CD4-positive, alpha-beta T cell (primary cell): ENCODE results near the gene AFF2. TPM values are rescaled to one million over a fixed set of nuclear protein-coding genes. Genes with fewer than 3 reads are reported as not detected.

Experiments
- ATAC-seq: fragments of 200-7000 bp; cut with Tn5 transposase; one replicate; pipeline ENCODE4 v1.10.0; 2022; ENCODE audit warnings: mild to moderate bottlenecking; ENCODE audit not compliant: poor library complexity
- CTCF ChIA-PET: fragments of 350-600 bp; sonication (Branson Sonifier 250); formaldehyde crosslinking; loops from one replicate; lab custom pipeline; 2021; ENCODE audit warnings: antibody characterized with exemption, inconsistent platforms; lab: Charles Lee
- POLR2A ChIA-PET: fragments of 350-600 bp; sonication (Branson Sonifier 250); formaldehyde crosslinking; loops from one replicate; lab custom pipeline; 2021; ENCODE audit warnings: antibody characterized with exemption, inconsistent platforms; lab: Charles Lee
- DNase-seq, 14 experiments: peaks; one replicate each; pipeline ENCODE4 v3.0.0-alpha.2; 2013 to 2020; ENCODE audit warnings: mixed read lengths in 2 of 14
- H3K27ac ChIP-seq, 2 donors: one replicate each; pipeline versions ENCODE4 v1.5.1 to v1.7.0; 2013; ENCODE audit warnings: low read length in 2 of 2, low read depth in 1 of 2, mild to moderate bottlenecking in 1 of 2
- H3K27me3 ChIP-seq, 2 experiments: 1 replicate in 1 of 2; 2 replicates in 1 of 2; pipeline versions ENCODE4 v1.6.1 to v1.7.0; 2013; ENCODE audit warnings: low read length in 2 of 2, control low read depth in 1 of 2, mild to moderate bottlenecking in 1 of 2, moderate library complexity in 1 of 2; ENCODE audit not compliant: insufficient read depth in 2 of 2, control insufficient read depth in 1 of 2
- H3K36me3 ChIP-seq: one replicate; pipeline ENCODE4 v1.6.1; 2013; ENCODE audit warnings: low read length, control low read depth; ENCODE audit not compliant: insufficient read depth
- H3K4me1 ChIP-seq: one replicate; pipeline ENCODE4 v1.6.1; 2013; ENCODE audit warnings: low read length, control low read depth; ENCODE audit not compliant: insufficient read depth
- H3K4me3 ChIP-seq: one replicate; pipeline ENCODE4 v1.5.1; 2013; ENCODE audit warnings: mild to moderate bottlenecking, low read length, moderate library complexity
- H3K9me3 ChIP-seq, 2 experiments: 1 replicate in 1 of 2; 2 replicates in 1 of 2; pipeline versions ENCODE4 v1.6.1 to v1.7.0; 2013; ENCODE audit warnings: low read length in 2 of 2, mild to moderate bottlenecking in 2 of 2, control low read depth in 1 of 2, moderate library complexity in 1 of 2; ENCODE audit not compliant: control insufficient read depth in 1 of 2, insufficient read depth in 1 of 2
- H3K27ac Mint-ChIP-seq: one replicate; pipeline ENCODE4 v1.8.0; 2020; ENCODE audit warnings: mixed read lengths
- H3K27me3 Mint-ChIP-seq: one replicate; pipeline ENCODE4 v1.8.0; 2021; ENCODE audit warnings: mixed read lengths
- H3K36me3 Mint-ChIP-seq: one replicate; pipeline ENCODE4 v1.8.0; 2021; ENCODE audit warnings: low read depth, mixed read lengths
- H3K4me1 Mint-ChIP-seq: one replicate; pipeline ENCODE4 v1.8.0; 2021; ENCODE audit warnings: low read depth, mixed read lengths
- H3K4me3 Mint-ChIP-seq: one replicate; pipeline ENCODE4 v1.8.0; 2020; ENCODE audit warnings: mild to moderate bottlenecking, mixed read lengths
- H3K9me3 Mint-ChIP-seq: one replicate; pipeline ENCODE4 v1.8.0; 2020; ENCODE audit warnings: mixed read lengths
- CTCF ChIP-seq: fragments of 200-600 bp; IDR thresholded peaks from one replicate; pipeline ENCODE4 v1.8.0; 2022; ENCODE audit warnings: antibody characterized with exemption, mild to moderate bottlenecking
- intact Hi-C, 2 experiments: fragments of 100-400 bp; cut with DNase I in 1 of 2; cut with micrococcal nuclease in 1 of 2; formaldehyde crosslinking; loops; one replicate each; pipeline versions ENCODE4 v1.15.1 to v1.9.0; 2023 to 2025; cut with DNase I, micrococcal nuclease
- total RNA-seq, 174 experiments: library from RNA in 2 of 174; stranded (reverse) in 2 of 174; gene quantifications; one replicate each; pipeline ENCODE4 v1.2.3 and lab custom pipeline; 2021 to 2026

AFF2 gene
- total RNA-seq, 2 experiments from 2014 or later, result 5.9 to 6.2 TPM

- H3K36me3 ChIP-seq, result no peaks in the 10 kb centered on the region
- Mint-ChIP-seq H3K4me3 (no peak overlapping the region), H3K9me3 (no peaks in the 10 kb centered on the region), H3K36me3 (no peaks in the 10 kb centered on the region), H3K27me3 (no peaks in the 10 kb centered on the region), H3K4me1 (no peaks in the 10 kb centered on the region), H3K27ac (no peak overlapping the region)
- TF ChIP-seq CTCF, result no peak
- CTCF ChIA-PET, result no interaction called here
- no peaks in the 10 kb centered on the region for H3K27me3 ChIP-seq
- no peak for ATAC-seq
- H3K4me3 ChIP-seq, result no peak overlapping the region
- H3K4me1 ChIP-seq, result no peaks in the 10 kb centered on the region
- no peak overlapping the region for H3K27ac ChIP-seq
- no peaks in the 10 kb centered on the region for H3K9me3 ChIP-seq
- intact Hi-C loops, result no loop called here
- POLR2A ChIA-PET, result no interaction called here
- DNase-seq, result no peak
Observed at GRCh38 chrX:148618470-148619445, 118.3 kb downstream of the AFF2 start.

- no peaks in the 10 kb centered on the region for H3K4me1 Mint-ChIP-seq
- H3K4me3 Mint-ChIP-seq, result no peak overlapping the region
- Histone ChIP-seq H3K36me3 (no peaks in the 10 kb centered on the region), H3K4me3 (no peak overlapping the region), H3K4me1 (no peaks in the 10 kb centered on the region), H3K27ac (no peak overlapping the region), H3K27me3 (no peaks in the 10 kb centered on the region), H3K9me3 (no peaks in the 10 kb centered on the region)
- no peaks in the 10 kb centered on the region for H3K27me3 Mint-ChIP-seq
- intact Hi-C loops, result no loop called here
- ATAC-seq (no peak), DNase-seq (no peak)
- ChIA-PET POLR2A (no interaction called here), CTCF (no interaction called here)
- no peaks in the 10 kb centered on the region for H3K36me3 Mint-ChIP-seq
- H3K9me3 Mint-ChIP-seq, result no peaks in the 10 kb centered on the region
- no peak for TF ChIP-seq CTCF
- H3K27ac Mint-ChIP-seq, result no peak overlapping the region
Observed at GRCh38 chrX:148620023-148620422, 119.6 kb downstream of the AFF2 start.

GRCh38 chrX:148624951-148625474, 124.6 kb downstream of the AFF2 start:
- Histone ChIP-seq H3K9me3 (no peaks in the 10 kb centered on the region), H3K4me1 (no peaks in the 10 kb centered on the region), H3K27ac (no peak overlapping the region), H3K4me3 (no peak overlapping the region), H3K27me3 (no peaks in the 10 kb centered on the region), H3K36me3 (no peaks in the 10 kb centered on the region)
- Mint-ChIP-seq H3K27ac (no peak overlapping the region), H3K36me3 (no peaks in the 10 kb centered on the region), H3K27me3 (no peaks in the 10 kb centered on the region), H3K9me3 (no peaks in the 10 kb centered on the region), H3K4me3 (no peak overlapping the region), H3K4me1 (no peaks in the 10 kb centered on the region)
- DNase-seq (no peak), ATAC-seq (no peak)
- TF ChIP-seq CTCF, result no peak
- ChIA-PET POLR2A (no interaction called here), CTCF (no interaction called here)
- intact Hi-C loops, result no loop called here
